Progenitor cell of endocrine pancreas (in vitro differentiated cells): ENCODE measurements around the gene ADAMTS17. TPM values are rescaled to one million over a fixed set of nuclear protein-coding genes. Genes with fewer than 3 reads are reported as not detected.

Experiments used
- DNase-seq: peaks from one replicate; pipeline ENCODE4 v3.0.0; 2021; ENCODE audit warnings: low spot score; ENCODE audit not compliant: unreplicated experiment
- H3K27ac Mint-ChIP-seq: 2 replicates; pipeline ENCODE4 v1.8.0; 2021; ENCODE audit warnings: mild to moderate bottlenecking, moderate library complexity, mixed read lengths
- H3K27me3 Mint-ChIP-seq: 2 replicates; pipeline ENCODE4 v1.8.0; 2021; ENCODE audit warnings: mixed read lengths
- H3K36me3 Mint-ChIP-seq: 2 replicates; pipeline ENCODE4 v1.8.0; 2022; ENCODE audit warnings: mixed read lengths; ENCODE audit not compliant: insufficient read depth
- H3K4me1 Mint-ChIP-seq: 2 replicates; pipeline ENCODE4 v1.8.0; 2021; ENCODE audit warnings: low read depth, mixed read lengths
- H3K4me3 Mint-ChIP-seq: 2 replicates; pipeline ENCODE4 v1.8.0; 2021; ENCODE audit warnings: low read depth, mild to moderate bottlenecking, moderate library complexity, mixed read lengths
- H3K9me3 Mint-ChIP-seq: 2 replicates; pipeline ENCODE4 v1.8.0; 2021; ENCODE audit warnings: low read depth, mixed read lengths
- CTCF ChIP-seq: fragments of 200-600 bp; sonication (generic); IDR thresholded peaks from one replicate; pipeline ENCODE4 v1.5.0; 2021; ENCODE audit warnings: antibody characterized with exemption, mild to moderate bottlenecking; ENCODE audit not compliant: unreplicated experiment
- total RNA-seq: library from RNA; stranded (reverse); gene quantifications from 2 replicates; pipeline ENCODE4 v1.2.1, GENCODE V29; 2021

ADAMTS17 gene
- total RNA-seq, 1 donor from 2014 or later: 3.5 TPM

- no peaks in the 10 kb centered on the region for H3K36me3 Mint-ChIP-seq
- no peak overlapping the region for H3K4me3 Mint-ChIP-seq
- H3K27ac Mint-ChIP-seq: peak overlapping the region; percentile 65
- H3K4me1 Mint-ChIP-seq: peaks cover 3% of the 10 kb centered on the region
- DNase-seq: no peak
- H3K9me3 Mint-ChIP-seq: no peaks in the 10 kb centered on the region
- H3K27me3 Mint-ChIP-seq: no peaks in the 10 kb centered on the region
- TF ChIP-seq CTCF: no peak
Measured at GRCh38 chr15:100247228-100248225, 94.2 kb downstream of the ADAMTS17 start.

GRCh38 chr15:100245855-100246254, 95.9 kb downstream of the ADAMTS17 start:
- no peak overlapping the region for H3K4me3 Mint-ChIP-seq
- H3K36me3 Mint-ChIP-seq: peaks cover 2% of the 10 kb centered on the region
- peaks cover 3% of the 10 kb centered on the region for H3K4me1 Mint-ChIP-seq
- TF ChIP-seq CTCF: no peak
- peaks cover 4% of the 10 kb centered on the region for H3K9me3 Mint-ChIP-seq
- H3K27ac Mint-ChIP-seq: no peak overlapping the region
- no peak for DNase-seq
- H3K27me3 Mint-ChIP-seq: no peaks in the 10 kb centered on the region

- peaks cover 4% of the 10 kb centered on the region for H3K9me3 Mint-ChIP-seq
Measured at GRCh38 chr15:100245487-100245820, 96.3 kb downstream of the ADAMTS17 start.

GRCh38 chr15:100244796-100245486, 96.8 kb downstream of the ADAMTS17 start:
- peaks cover 3% of the 10 kb centered on the region for H3K4me1 Mint-ChIP-seq
- H3K36me3 Mint-ChIP-seq: peaks cover 2% of the 10 kb centered on the region
- H3K27ac Mint-ChIP-seq: no peak overlapping the region
- no peak overlapping the region for H3K4me3 Mint-ChIP-seq
- H3K9me3 Mint-ChIP-seq: peaks cover 4% of the 10 kb centered on the region
- DNase-seq: no peak
- no peak for TF ChIP-seq CTCF
- H3K27me3 Mint-ChIP-seq: no peaks in the 10 kb centered on the region

More at GRCh38 chr15:100245487-100245820, 96.3 kb downstream of the ADAMTS17 start:
- peaks cover 3% of the 10 kb centered on the region for H3K4me1 Mint-ChIP-seq
- H3K27me3 Mint-ChIP-seq: no peaks in the 10 kb centered on the region
- H3K27ac Mint-ChIP-seq: no peak overlapping the region
- no peak for DNase-seq
- peaks cover 2% of the 10 kb centered on the region for H3K36me3 Mint-ChIP-seq
- no peak for TF ChIP-seq CTCF
- no peak overlapping the region for H3K4me3 Mint-ChIP-seq

GRCh38 chr15:100242989-100243388, 98.8 kb downstream of the ADAMTS17 start:
- TF ChIP-seq CTCF: no peak
- Mint-ChIP-seq H3K9me3 (peaks cover 4% of the 10 kb centered on the region), H3K4me1 (peaks cover 3% of the 10 kb centered on the region), H3K36me3 (peaks cover 2% of the 10 kb centered on the region), H3K4me3 (no peak overlapping the region), H3K27me3 (no peaks in the 10 kb centered on the region), H3K27ac (no peak overlapping the region)
- DNase-seq: no peak
